ENCODE data around the gene CPEB2.

DNA sequence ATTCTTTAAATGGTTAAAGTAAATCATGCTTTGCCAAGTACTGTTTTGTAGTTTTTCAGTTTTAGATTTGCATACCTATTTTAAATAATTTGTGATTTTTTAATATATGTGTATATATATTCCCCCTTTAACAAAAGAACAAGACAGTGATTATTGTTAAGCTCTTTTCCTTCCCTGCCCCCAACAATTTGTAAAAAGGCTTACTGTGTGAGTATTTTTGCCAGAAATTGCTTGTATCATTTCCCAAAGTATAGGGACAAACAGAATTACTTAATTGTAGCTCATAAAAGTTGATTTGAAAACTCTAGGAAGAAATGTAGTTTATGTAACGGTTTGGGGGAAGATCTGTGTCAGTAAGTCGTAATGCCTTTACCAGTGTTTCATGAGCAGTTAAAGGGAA lies 19.0 kb downstream of the CPEB2 start:
- no peak for TF ChIP-seq ISL1 (CRISPR knock-in tag; IDR thresholded peaks at IDR 0.05)
- TF ChIP-seq, protein P1, sequence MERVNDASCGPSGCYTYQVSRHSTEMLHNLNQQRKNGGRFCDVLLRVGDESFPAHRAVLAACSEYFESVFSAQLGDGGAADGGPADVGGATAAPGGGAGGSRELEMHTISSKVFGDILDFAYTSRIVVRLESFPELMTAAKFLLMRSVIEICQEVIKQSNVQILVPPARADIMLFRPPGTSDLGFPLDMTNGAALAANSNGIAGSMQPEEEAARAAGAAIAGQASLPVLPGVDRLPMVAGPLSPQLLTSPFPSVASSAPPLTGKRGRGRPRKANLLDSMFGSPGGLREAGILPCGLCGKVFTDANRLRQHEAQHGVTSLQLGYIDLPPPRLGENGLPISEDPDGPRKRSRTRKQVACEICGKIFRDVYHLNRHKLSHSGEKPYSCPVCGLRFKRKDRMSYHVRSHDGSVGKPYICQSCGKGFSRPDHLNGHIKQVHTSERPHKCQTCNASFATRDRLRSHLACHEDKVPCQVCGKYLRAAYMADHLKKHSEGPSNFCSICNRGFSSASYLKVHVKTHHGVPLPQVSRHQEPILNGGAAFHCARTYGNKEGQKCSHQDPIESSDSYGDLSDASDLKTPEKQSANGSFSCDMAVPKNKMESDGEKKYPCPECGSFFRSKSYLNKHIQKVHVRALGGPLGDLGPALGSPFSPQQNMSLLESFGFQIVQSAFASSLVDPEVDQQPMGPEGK (CRISPR knock-in tag; IDR thresholded peaks at IDR 0.05; ENCODE audit: borderline replicate concordance), result no peak
- no peak for TF ChIP-seq ESRRG (CRISPR knock-in tag; IDR thresholded peaks at IDR 0.05)
- no peak for TF ChIP-seq ZFP3 (CRISPR knock-in tag; IDR thresholded peaks at IDR 0.05)
- no peak for TF ChIP-seq ZFP30 (CRISPR knock-in tag; IDR thresholded peaks at IDR 0.05)
- TF ChIP-seq, protein P2, sequence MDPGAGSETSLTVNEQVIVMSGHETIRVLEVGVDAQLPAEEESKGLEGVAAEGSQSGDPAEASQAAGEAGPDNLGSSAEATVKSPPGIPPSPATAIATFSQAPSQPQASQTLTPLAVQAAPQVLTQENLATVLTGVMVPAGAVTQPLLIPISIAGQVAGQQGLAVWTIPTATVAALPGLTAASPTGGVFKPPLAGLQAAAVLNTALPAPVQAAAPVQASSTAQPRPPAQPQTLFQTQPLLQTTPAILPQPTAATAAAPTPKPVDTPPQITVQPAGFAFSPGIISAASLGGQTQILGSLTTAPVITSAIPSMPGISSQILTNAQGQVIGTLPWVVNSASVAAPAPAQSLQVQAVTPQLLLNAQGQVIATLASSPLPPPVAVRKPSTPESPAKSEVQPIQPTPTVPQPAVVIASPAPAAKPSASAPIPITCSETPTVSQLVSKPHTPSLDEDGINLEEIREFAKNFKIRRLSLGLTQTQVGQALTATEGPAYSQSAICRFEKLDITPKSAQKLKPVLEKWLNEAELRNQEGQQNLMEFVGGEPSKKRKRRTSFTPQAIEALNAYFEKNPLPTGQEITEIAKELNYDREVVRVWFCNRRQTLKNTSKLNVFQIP (CRISPR knock-in tag; IDR thresholded peaks at IDR 0.05; ENCODE audit: borderline replicate concordance, low read depth), result no peak
- no peak for TF ChIP-seq ARNTL (CRISPR knock-in tag; IDR thresholded peaks at IDR 0.05; ENCODE audit: borderline replicate concordance, low read depth)
- no peak for TF ChIP-seq BACH2 (CRISPR knock-in tag; IDR thresholded peaks at IDR 0.05; ENCODE audit: borderline replicate concordance)
- TF ChIP-seq OSR1 (CRISPR knock-in tag; IDR thresholded peaks at IDR 0.05), result no peak

All from SK-N-SH treated with all-trans-retinoic acid at 6 μM for 48 hours (cell line).